Naive thymus-derived CD4-positive, alpha-beta T cell (primary cell): ENCODE results near the gene OR2J1. TPM values are rescaled to one million over a fixed set of nuclear protein-coding genes. Genes with fewer than 3 reads are reported as not detected.
"Not testable (repeated sequence)": the region's sequence is repeated elsewhere in the genome, so short reads cannot be mapped to it uniquely, and the experiment has no call there.

Experiments
- ATAC-seq: fragments of 150-1000 bp; cut with Tn5 transposase; 2 replicates; pipeline ENCODE4 v1.10.0; 2021; ENCODE audit warnings: mild to moderate bottlenecking, moderate library complexity
- CTCF ChIA-PET: fragments of 350-600 bp; sonication (Branson Sonifier 250); formaldehyde crosslinking; loops from one replicate; lab custom pipeline; 2021; ENCODE audit warnings: antibody characterized with exemption; lab: Charles Lee
- POLR2A ChIA-PET: fragments of 350-600 bp; sonication (Branson Sonifier 250); formaldehyde crosslinking; loops from one replicate; lab custom pipeline; 2021; ENCODE audit warnings: antibody characterized with exemption, inconsistent platforms; lab: Charles Lee
- DNase-seq, 9 donors: peaks; one replicate each; pipeline versions ENCODE4 v3.0.0 to v3.0.0-alpha.2; 2020 to 2022; ENCODE audit warnings: mixed read lengths in 1 of 9
- H3K27ac ChIP-seq: one replicate; pipeline ENCODE4 v1.7.0; 2013; ENCODE audit warnings: mild to moderate bottlenecking, low read depth, low read length, moderate library complexity
- H3K27me3 ChIP-seq, 2 donors: one replicate each; pipeline ENCODE4 v1.7.0; 2013; ENCODE audit warnings: low read length in 2 of 2, mild to moderate bottlenecking in 2 of 2, moderate library complexity in 2 of 2; ENCODE audit not compliant: control insufficient read depth in 2 of 2, insufficient read depth in 2 of 2
- H3K36me3 ChIP-seq, 3 experiments: 1 replicate in 2 of 3; 2 replicates in 1 of 3; pipeline ENCODE4 v1.7.0; 2013; ENCODE audit warnings: low read length in 3 of 3, mild to moderate bottlenecking in 3 of 3, moderate library complexity in 1 of 3; ENCODE audit not compliant: insufficient read depth in 3 of 3, control insufficient read depth in 2 of 3
- H3K4me1 ChIP-seq, 2 donors: one replicate each; pipeline ENCODE4 v1.7.0; 2013; ENCODE audit warnings: low read length in 2 of 2, mild to moderate bottlenecking in 2 of 2, moderate library complexity in 1 of 2; ENCODE audit not compliant: control insufficient read depth in 2 of 2, insufficient read depth in 2 of 2
- H3K4me3 ChIP-seq: 2 replicates; pipeline ENCODE4 v1.7.0; 2013; ENCODE audit warnings: mild to moderate bottlenecking, low read length
- H3K9me3 ChIP-seq, 3 experiments: 1 replicate in 2 of 3; 2 replicates in 1 of 3; pipeline ENCODE4 v1.7.0; 2013; ENCODE audit warnings: low read length in 3 of 3; ENCODE audit not compliant: control insufficient read depth in 2 of 3
- H3K27ac Mint-ChIP-seq, 9 donors: one replicate each; pipeline ENCODE4 v1.8.0; 2020 to 2022; ENCODE audit warnings: mixed read lengths in 9 of 9, mild to moderate bottlenecking in 8 of 9, moderate library complexity in 5 of 9, inconsistent platforms in 2 of 9
- H3K27me3 Mint-ChIP-seq, 5 donors: one replicate each; pipeline ENCODE4 v1.8.0; 2021 to 2022; ENCODE audit warnings: mixed read lengths in 5 of 5, mild to moderate bottlenecking in 1 of 5
- H3K36me3 Mint-ChIP-seq, 5 donors: one replicate each; pipeline ENCODE4 v1.8.0; 2020 to 2022; ENCODE audit warnings: mixed read lengths in 5 of 5, mild to moderate bottlenecking in 3 of 5, inconsistent platforms in 1 of 5
- H3K4me1 Mint-ChIP-seq, 7 donors: one replicate each; pipeline ENCODE4 v1.8.0; 2020 to 2022; ENCODE audit warnings: mixed read lengths in 7 of 7, mild to moderate bottlenecking in 3 of 7, inconsistent platforms in 1 of 7
- H3K4me3 Mint-ChIP-seq, 10 donors: one replicate each; pipeline ENCODE4 v1.8.0; 2020 to 2022; ENCODE audit warnings: mild to moderate bottlenecking in 10 of 10, mixed read lengths in 10 of 10, moderate library complexity in 6 of 10, inconsistent platforms in 2 of 10
- H3K9me3 Mint-ChIP-seq, 11 donors: one replicate each; pipeline ENCODE4 v1.8.0; 2020 to 2022; ENCODE audit warnings: mixed read lengths in 11 of 11, mild to moderate bottlenecking in 4 of 11, inconsistent platforms in 1 of 11, moderate library complexity in 1 of 11
- intact Hi-C, 2 donors: fragments of 100-400 bp; cut with micrococcal nuclease; formaldehyde crosslinking; loops; one replicate each; pipeline ENCODE4 v1.15.1; 2023
- polyA plus RNA-seq, 2 donors: library from polyadenylated mRNA; unstranded; fragments of 300-500 nt; fragmentation: Illumina TruSeq; gene quantifications; one replicate each; pipeline ENCODE4 v1.2.3, GENCODE V29; 2021
- total RNA-seq, 6 experiments: library from RNA in 5 of 6; stranded (reverse) in 5 of 6; gene quantifications; 1 replicate in 5 of 6; 2 replicates in 1 of 6; pipeline ENCODE4 v1.2.3 and lab custom pipeline; 2021 to 2026

OR2J1 gene
- total and polyA plus RNA-seq, 7 experiments from 2014 or later: not detected

- no peak within 1 kb of the TSS for H3K27ac Mint-ChIP-seq
- CTCF ChIA-PET: no interaction called here
- Histone ChIP-seq H3K36me3 (no peaks in the 10 kb centered on the region), H3K9me3 (no peaks in the 10 kb centered on the region), H3K27ac (no peak within 1 kb of the TSS), H3K4me1 (no peaks in the 10 kb centered on the region), H3K27me3 (no peaks in the 10 kb centered on the region), H3K4me3 (no peak within 1 kb of the TSS)
- H3K27me3 Mint-ChIP-seq: peaks cover 7 to 45% (median 43%) of the 10 kb centered on the region in 5 donors
- H3K4me3 Mint-ChIP-seq: no peak within 1 kb of the TSS
- POLR2A ChIA-PET: no interaction called here
- peaks cover 0 to 4% (median 0%) of the 10 kb centered on the region in 5 donors for H3K36me3 Mint-ChIP-seq
- peaks cover 0 to 4% (median 0%) of the 10 kb centered on the region in 11 donors for H3K9me3 Mint-ChIP-seq
- ATAC-seq (no peak), DNase-seq (no peak)
- H3K4me1 Mint-ChIP-seq: peaks cover 0 to 2% (median 0%) of the 10 kb centered on the region in 7 donors
- intact Hi-C loops: no loop called here
Observed at GRCh38 chr6:29087213-29087612, 12.1 kb upstream of the OR2J1 start, which contains the start of gene OR2B3. TSS of gene OR2B3 (minus strand) at chr6:29087313. CDS start at chr6:29087248, 65 bp downstream.

DNA sequence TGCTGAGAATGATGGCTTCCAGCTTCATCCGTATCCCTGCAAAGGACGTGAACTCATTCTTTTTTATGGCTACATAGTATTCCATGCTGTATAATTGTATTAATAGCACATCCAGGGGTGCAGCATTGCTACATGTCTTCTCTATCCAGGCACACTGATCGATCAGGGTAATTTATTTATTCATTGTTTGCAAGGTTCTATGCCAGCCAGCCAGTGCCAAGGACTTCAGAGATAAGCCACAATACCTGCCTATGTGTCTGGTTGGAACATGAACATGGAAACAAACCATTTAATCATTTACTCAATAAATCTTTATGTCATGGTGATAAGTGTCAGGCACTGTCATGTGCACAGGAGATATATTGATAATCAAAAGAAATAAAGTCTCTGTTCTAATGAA is 6.3 kb upstream of the OR2J1 start:
- ATAC-seq: no peak
- no peaks in the 10 kb centered on the region for H3K36me3 Mint-ChIP-seq
- no peak overlapping the region for H3K27ac ChIP-seq
- H3K36me3 ChIP-seq: no peaks in the 10 kb centered on the region
- H3K4me3 ChIP-seq: no peak overlapping the region
- no peaks in the 10 kb centered on the region for H3K9me3 ChIP-seq
- no peaks in the 10 kb centered on the region for H3K4me1 Mint-ChIP-seq
- H3K4me3 Mint-ChIP-seq: no peak overlapping the region
- CTCF ChIA-PET: no interaction called here
- intact Hi-C loops: no loop called here
- H3K27me3 Mint-ChIP-seq: peaks cover 17 to 55% (median 34%) of the 10 kb centered on the region in 5 donors
- peaks cover 0 to 3% (median 0%) of the 10 kb centered on the region in 11 donors for H3K9me3 Mint-ChIP-seq
- no peaks in the 10 kb centered on the region for H3K4me1 ChIP-seq
- no peak overlapping the region for H3K27ac Mint-ChIP-seq
- H3K27me3 ChIP-seq: no peaks in the 10 kb centered on the region
- no peak for DNase-seq
- POLR2A ChIA-PET: no interaction called here

- DNase-seq: no peak
- H3K27me3 Mint-ChIP-seq: peaks cover 18 to 55% (median 31%) of the 10 kb centered on the region in 5 donors
Observed at GRCh38 chr6:29097803-29098202, 1.5 kb upstream of the OR2J1 start.

GRCh38 chr6:29107758-29108157 is 8.5 kb downstream of the OR2J1 start, which contains the start of gene OR2J3:
TSS of gene OR2J3 (plus strand) at chr6:29108058. CDS start at chr6:29111891, 3,833 bp downstream.
- H3K4me1 Mint-ChIP-seq: no peaks in the 10 kb centered on the region
- H3K4me3 Mint-ChIP-seq: no peak within 1 kb of the TSS
- H3K27ac Mint-ChIP-seq: no peak within 1 kb of the TSS
- ATAC-seq (no peak), DNase-seq (no peak)
- intact Hi-C loops: no loop called here
- Histone ChIP-seq H3K36me3 (no peaks in the 10 kb centered on the region), H3K9me3 (no peaks in the 10 kb centered on the region), H3K4me3 (no peak within 1 kb of the TSS), H3K27me3 (no peaks in the 10 kb centered on the region), H3K4me1 (no peaks in the 10 kb centered on the region), H3K27ac (no peak within 1 kb of the TSS)
- ChIA-PET POLR2A (no interaction called here), CTCF (no interaction called here)
- no peaks in the 10 kb centered on the region for H3K36me3 Mint-ChIP-seq
- H3K27me3 Mint-ChIP-seq: peaks cover 14 to 55% (median 46%) of the 10 kb centered on the region in 5 donors
- peaks cover 0 to 3% (median 0%) of the 10 kb centered on the region in 11 donors for H3K9me3 Mint-ChIP-seq

More at GRCh38 chr6:29097803-29098202, 1.5 kb upstream of the OR2J1 start:
- Histone ChIP-seq H3K27ac (no peak overlapping the region), H3K36me3 (no peaks in the 10 kb centered on the region), H3K4me3 (no peak overlapping the region), H3K4me1 (no peaks in the 10 kb centered on the region), H3K9me3 (no peaks in the 10 kb centered on the region), H3K27me3 (no peaks in the 10 kb centered on the region)
- no peak for ATAC-seq
- ChIA-PET POLR2A (no interaction called here), CTCF (no interaction called here)
- Mint-ChIP-seq H3K4me3 (no peak overlapping the region), H3K36me3 (no peaks in the 10 kb centered on the region), H3K27ac (no peak overlapping the region), H3K9me3 (peaks cover 0 to 4% (median 0%) of the 10 kb centered on the region in 11 donors), H3K4me1 (no peaks in the 10 kb centered on the region)
- intact Hi-C loops: no loop called here

DNA sequence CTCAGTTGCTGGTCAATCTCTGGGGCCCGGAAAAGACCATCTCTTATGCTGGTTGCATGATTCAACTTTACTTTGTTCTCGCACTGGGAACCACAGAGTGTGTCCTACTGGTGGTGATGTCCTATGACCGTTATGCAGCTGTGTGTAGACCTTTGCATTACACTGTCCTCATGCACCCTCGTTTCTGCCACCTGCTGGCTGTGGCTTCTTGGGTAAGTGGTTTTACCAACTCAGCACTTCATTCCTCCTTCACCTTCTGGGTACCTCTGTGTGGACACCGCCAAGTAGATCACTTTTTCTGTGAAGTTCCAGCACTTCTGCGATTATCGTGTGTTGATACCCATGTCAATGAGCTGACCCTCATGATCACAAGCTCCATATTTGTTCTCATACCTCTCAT is 12.8 kb downstream of the OR2J1 start:
- no peak for DNase-seq
- Histone ChIP-seq H3K27me3 (no peaks in the 10 kb centered on the region), H3K36me3 (no peaks in the 10 kb centered on the region), H3K4me3 (no peak overlapping the region), H3K4me1 (no peaks in the 10 kb centered on the region), H3K9me3 (no peaks in the 10 kb centered on the region), H3K27ac (no peak overlapping the region)
- Mint-ChIP-seq H3K27me3 (peaks cover 12 to 46% (median 40%) of the 10 kb centered on the region in 5 donors), H3K9me3 (peaks cover 0 to 3% (median 0%) of the 10 kb centered on the region in 11 donors), H3K4me3 (no peak overlapping the region), H3K36me3 (no peaks in the 10 kb centered on the region), H3K4me1 (no peaks in the 10 kb centered on the region), H3K27ac (no peak overlapping the region)
- intact Hi-C loops: loop anchor here in 1 of 2 donors (2.0 kb wide), 1 partner anchor 275 kb away; no protein-coding TSS in a partner anchor
- no peak for ATAC-seq
- CTCF ChIA-PET: interaction anchor here (1.0 kb wide), 1 partner anchor 275 kb away, joined by 3 read pairs; no protein-coding TSS in a partner anchor
- POLR2A ChIA-PET: no interaction called here

DNA sequence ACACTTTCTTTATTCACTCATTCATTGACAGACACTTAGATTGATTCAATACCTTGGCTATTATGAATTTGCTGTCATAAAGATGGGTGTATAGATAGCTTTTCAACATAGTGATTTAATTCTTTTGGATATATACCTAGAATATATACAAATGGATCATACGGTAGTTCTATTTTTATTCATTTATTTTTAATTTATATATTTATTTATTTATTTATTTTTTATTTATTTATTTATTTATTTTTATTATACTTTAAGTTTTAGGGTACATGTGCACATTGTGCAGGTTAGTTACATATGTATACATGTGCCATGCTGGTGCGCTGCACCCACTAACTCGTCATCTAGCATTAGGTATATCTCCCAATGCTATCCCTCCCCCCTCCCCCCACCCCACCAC is 15.7 kb downstream of the OR2J1 start:
- intact Hi-C loops, H3K27ac ChIP-seq, H3K36me3 ChIP-seq, H3K36me3 Mint-ChIP-seq, ATAC-seq, POLR2A ChIA-PET, CTCF ChIA-PET, H3K27ac Mint-ChIP-seq, H3K4me3 ChIP-seq, H3K9me3 Mint-ChIP-seq, H3K9me3 ChIP-seq, H3K4me3 Mint-ChIP-seq, H3K4me1 Mint-ChIP-seq, H3K4me1 ChIP-seq, DNase-seq, H3K27me3 ChIP-seq: not testable (repeated sequence)
- peaks cover 8 to 64% (median 54%) of the 10 kb centered on the region in 5 donors for H3K27me3 Mint-ChIP-seq
